ENCODE measurements around the gene PLEKHG4. TPM values are rescaled to one million over a fixed set of nuclear protein-coding genes. Genes with fewer than 3 reads are reported as not detected.

The PLEKHG4 gene
- total RNA-seq, 1 experiment from 2014 or later = 13.9 TPM

GRCh38 chr16:67255553-67256221 lies 23.6 kb upstream of the PLEKHG4 start:
- Mint-ChIP-seq H3K27ac (no peak overlapping the region), H3K36me3 (ENCODE audit: insufficient read depth in 1 of 3, low read depth in 3 of 3) (peaks cover 0 to 21% (median 0%) of the 10 kb centered on the region in 3 experiments; a peak in 4 of 7 replicates), H3K4me1 (no peaks in the 10 kb centered on the region), H3K9me3 (no peaks in the 10 kb centered on the region), H3K27me3 (ENCODE audit: low read depth) (no peaks in the 10 kb centered on the region; the same call in 1 of the 2 replicates), H3K4me3 (no peak overlapping the region)
- Histone ChIP-seq H2AK5ac (ENCODE audit: insufficient read length, low read length) (no peak overlapping the region), H3K18ac (ENCODE audit: insufficient read length, low read depth, low read length) (no peak overlapping the region), H3K9me3 (ENCODE audit: control insufficient read depth, low read depth, low read length) (no peaks in the 10 kb centered on the region), H3K4me2 (ENCODE audit: insufficient read depth, insufficient read length, low read length) (no peak overlapping the region), H3K14ac (ENCODE audit: insufficient read depth, low read length) (no peak overlapping the region), H3K79me1 (ENCODE audit: insufficient read depth, low read depth, low read length, poor library complexity, severe bottlenecking) (no peaks in the 10 kb centered on the region), H3K79me2 (ENCODE audit: insufficient read depth, low read length) (no peaks in the 10 kb centered on the region), H3K9ac (ENCODE audit: extremely low read depth, insufficient read length, low read length) (no peak overlapping the region), H2BK5ac (ENCODE audit: insufficient read length, low read length) (no peak overlapping the region), H3K56ac (ENCODE audit: insufficient read length, low read depth, low read length) (no peak overlapping the region), H3K4ac (ENCODE audit: low read depth, low read length) (no peak overlapping the region), H2BK12ac (ENCODE audit: insufficient read length, low read depth, low read length) (no peak overlapping the region), H4K5ac (ENCODE audit: insufficient read length, low read depth, low read length) (no peak overlapping the region), H4K8ac (replicated peaks; ENCODE audit: insufficient read length, low read depth, low read length) (no peak overlapping the region), H3K4me1 (ENCODE audit: insufficient read depth, low read length) (no peaks in the 10 kb centered on the region), H3K27me3 (ENCODE audit: insufficient read depth, low read length) (no peaks in the 10 kb centered on the region), H2BK15ac (ENCODE audit: low read depth, low read length) (no peak overlapping the region), H3K23ac (ENCODE audit: insufficient read length, low read depth, low read length) (no peak overlapping the region), H3K27ac (ENCODE audit: insufficient read length, low read depth, low read length) (no peak overlapping the region), H2BK120ac (ENCODE audit: low read depth, low read length, poor library complexity, severe bottlenecking) (no peak overlapping the region), H4K91ac (ENCODE audit: insufficient read length, low read depth, low read length) (no peak overlapping the region), H3K23me2 (ENCODE audit: insufficient read length, low read depth, low read length, poor library complexity, severe bottlenecking) (no peaks in the 10 kb centered on the region), H4K20me1 (ENCODE audit: control insufficient read depth, insufficient read depth, insufficient read length) (no peaks in the 10 kb centered on the region), H2BK20ac (ENCODE audit: low read depth, low read length, poor library complexity, severe bottlenecking) (no peak overlapping the region), H3T11ph (ENCODE audit: low read length) (no peak overlapping the region), H2AFZ (ENCODE audit: low read length) (no peak overlapping the region)
- no CpG with 5 or more reads among the region's 17 CpGs for WGBS (ENCODE audit: extremely low coverage, insufficient read length, low lambda C conversion rate)
- TF ChIP-seq CTCF (conservative IDR thresholded peaks at IDR 0.05) = no peak
- DNase-seq = no peak

All from H9 (cell line).